Body of pancreas (tissue), 4 donors: ENCODE results near the gene FOXF1.

Experiments used
- POLR2A ChIP-seq, 3 donors: fragments of 450-650 bp; IDR thresholded peaks; one replicate each; pipeline ENCODE4 v1.6.1; 2016; ENCODE audit warnings: antibody characterized with exemption in 3 of 3, mild to moderate bottlenecking in 2 of 3
- TF ChIP-seq, protein P1 (sequence below), 7 experiments: fragments of 450-650 bp in 4 of 7; fragments of 200-600 bp in 3 of 7; sonication (generic) in 3 of 7; IDR thresholded peaks; one replicate each; pipeline ENCODE4 v1.5.1; 2016 to 2019; ENCODE audit warnings: antibody characterized with exemption in 7 of 7

DNA sequence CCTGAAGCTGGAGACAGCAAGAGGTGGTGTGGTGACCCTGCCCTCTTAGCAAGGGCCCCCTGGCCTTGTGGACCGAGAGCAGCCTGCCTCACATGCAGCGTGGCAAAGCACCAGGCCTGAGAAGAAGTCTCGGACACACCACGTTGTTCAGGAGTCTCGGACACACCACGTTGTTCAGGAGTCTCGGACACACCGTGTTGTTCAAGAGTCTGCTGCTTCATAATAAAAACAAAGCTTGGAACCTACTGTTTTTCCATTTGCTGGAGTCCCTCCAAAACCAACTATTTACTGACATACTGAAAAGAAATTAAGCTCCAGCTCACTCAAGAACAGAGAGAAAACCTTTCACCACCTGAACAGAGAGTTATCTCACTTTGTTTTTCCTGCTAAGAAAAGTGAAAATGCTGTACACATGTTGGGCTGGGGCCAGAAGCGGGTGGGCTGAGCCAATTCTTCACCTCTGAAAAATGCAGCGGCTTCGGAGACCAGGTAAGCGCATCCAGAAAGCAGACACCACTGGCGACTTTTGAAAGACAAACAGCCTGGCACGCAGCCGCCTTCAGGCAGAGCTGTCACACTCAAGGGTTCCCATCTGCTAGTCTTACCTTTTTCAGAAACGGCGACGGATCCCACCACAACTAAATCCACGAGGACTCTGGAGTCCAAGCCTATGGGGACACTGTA lies 35.8 kb downstream of the FOXF1 start:
- no peak for TF ChIP-seq POLR2A (IDR thresholded peaks at IDR 0.05)
- TF ChIP-seq, protein P1, sequence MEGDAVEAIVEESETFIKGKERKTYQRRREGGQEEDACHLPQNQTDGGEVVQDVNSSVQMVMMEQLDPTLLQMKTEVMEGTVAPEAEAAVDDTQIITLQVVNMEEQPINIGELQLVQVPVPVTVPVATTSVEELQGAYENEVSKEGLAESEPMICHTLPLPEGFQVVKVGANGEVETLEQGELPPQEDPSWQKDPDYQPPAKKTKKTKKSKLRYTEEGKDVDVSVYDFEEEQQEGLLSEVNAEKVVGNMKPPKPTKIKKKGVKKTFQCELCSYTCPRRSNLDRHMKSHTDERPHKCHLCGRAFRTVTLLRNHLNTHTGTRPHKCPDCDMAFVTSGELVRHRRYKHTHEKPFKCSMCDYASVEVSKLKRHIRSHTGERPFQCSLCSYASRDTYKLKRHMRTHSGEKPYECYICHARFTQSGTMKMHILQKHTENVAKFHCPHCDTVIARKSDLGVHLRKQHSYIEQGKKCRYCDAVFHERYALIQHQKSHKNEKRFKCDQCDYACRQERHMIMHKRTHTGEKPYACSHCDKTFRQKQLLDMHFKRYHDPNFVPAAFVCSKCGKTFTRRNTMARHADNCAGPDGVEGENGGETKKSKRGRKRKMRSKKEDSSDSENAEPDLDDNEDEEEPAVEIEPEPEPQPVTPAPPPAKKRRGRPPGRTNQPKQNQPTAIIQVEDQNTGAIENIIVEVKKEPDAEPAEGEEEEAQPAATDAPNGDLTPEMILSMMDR (IDR thresholded peaks at IDR 0.05), result no peak
